ENCODE measurements around the gene CTTN.
A peak's percentile ranks its signal among the peaks of the same experiment; 100 is the strongest.
"Not testable (repeated sequence)": the region's sequence is repeated elsewhere in the genome, so short reads cannot be mapped to it uniquely, and the experiment has no call there.

Gene CTTN

GRCh38 chr11:70454197-70454767 is 56.0 kb downstream of the CTTN start:
- DNase-seq (ENCODE audit: low spot score): no peak
- FAIRE-seq: no peak

- not testable (repeated sequence) for DNase-seq (ENCODE audit: low spot score); FAIRE-seq
Observed at GRCh38 chr11:70454811-70455210, 56.5 kb downstream of the CTTN start.

GRCh38 chr11:70455354-70455753 is 57.0 kb downstream of the CTTN start:
- FAIRE-seq: no peak

GRCh38 chr11:70456921-70457532 is 58.7 kb downstream of the CTTN start:
- FAIRE-seq (no peak), DNase-seq (ENCODE audit: low spot score) (peak; percentile 34)

More at GRCh38 chr11:70455354-70455753, 57.0 kb downstream of the CTTN start:
- DNase-seq (ENCODE audit: low spot score): no peak

GRCh38 chr11:70458736-70459135 is 60.4 kb downstream of the CTTN start:
- no peak for FAIRE-seq
- DNase-seq (ENCODE audit: low spot score): no peak

- DNase-seq (ENCODE audit: low spot score): no peak
- no peak for FAIRE-seq
Observed at GRCh38 chr11:70460111-70460510, 61.8 kb downstream of the CTTN start.

- DNase-seq (ENCODE audit: low spot score) (no peak), FAIRE-seq (no peak)
Observed at GRCh38 chr11:70460964-70461363, 62.6 kb downstream of the CTTN start.

GRCh38 chr11:70462818-70463477 is 64.6 kb downstream of the CTTN start:
- DNase-seq (ENCODE audit: low spot score) (no peak), FAIRE-seq (no peak)

- FAIRE-seq (no peak), DNase-seq (ENCODE audit: low spot score) (no peak)
Observed at GRCh38 chr11:70463478-70464255, 65.3 kb downstream of the CTTN start.

- FAIRE-seq (no peak), DNase-seq (ENCODE audit: low spot score) (no peak)
Observed at GRCh38 chr11:70464509-70465361, 66.4 kb downstream of the CTTN start.

- FAIRE-seq (no peak), DNase-seq (ENCODE audit: low spot score) (peak; percentile 32)
Observed at GRCh38 chr11:70466154-70466553, 67.8 kb downstream of the CTTN start.

GRCh38 chr11:70466596-70466995 is 68.3 kb downstream of the CTTN start:
- DNase-seq (ENCODE audit: low spot score) (no peak), FAIRE-seq (no peak)

GRCh38 chr11:70467201-70468085 is 69.1 kb downstream of the CTTN start:
- FAIRE-seq (no peak), DNase-seq (ENCODE audit: low spot score) (peak; percentile 62)

GRCh38 chr11:70468256-70469195 is 70.2 kb downstream of the CTTN start:
- FAIRE-seq: no peak
- DNase-seq (ENCODE audit: low spot score): no peak

GRCh38 chr11:70470127-70470526 is 71.8 kb downstream of the CTTN start:
- FAIRE-seq: no peak

GRCh38 chr11:70471254-70471653 is 72.9 kb downstream of the CTTN start:
- no peak for FAIRE-seq
- DNase-seq (ENCODE audit: low spot score): peak; percentile 73

More at GRCh38 chr11:70470127-70470526, 71.8 kb downstream of the CTTN start:
- DNase-seq (ENCODE audit: low spot score): no peak

GRCh38 chr11:70472240-70472639 is 73.9 kb downstream of the CTTN start:
- no peak for FAIRE-seq
- no peak for DNase-seq (ENCODE audit: low spot score)

- DNase-seq (ENCODE audit: low spot score): no peak
- FAIRE-seq: no peak
Observed at GRCh38 chr11:70473186-70473872, 75.0 kb downstream of the CTTN start.

Measured in urothelium cell line (cell line).